ENCODE measurements around the gene ANKRD49. TPM values are rescaled to one million over a fixed set of nuclear protein-coding genes. Genes with fewer than 3 reads are reported as not detected.

ANKRD49 gene
- total and polyA plus RNA-seq, 2 donors from 2014 or later = 12.7 to 17.1 TPM

DNA sequence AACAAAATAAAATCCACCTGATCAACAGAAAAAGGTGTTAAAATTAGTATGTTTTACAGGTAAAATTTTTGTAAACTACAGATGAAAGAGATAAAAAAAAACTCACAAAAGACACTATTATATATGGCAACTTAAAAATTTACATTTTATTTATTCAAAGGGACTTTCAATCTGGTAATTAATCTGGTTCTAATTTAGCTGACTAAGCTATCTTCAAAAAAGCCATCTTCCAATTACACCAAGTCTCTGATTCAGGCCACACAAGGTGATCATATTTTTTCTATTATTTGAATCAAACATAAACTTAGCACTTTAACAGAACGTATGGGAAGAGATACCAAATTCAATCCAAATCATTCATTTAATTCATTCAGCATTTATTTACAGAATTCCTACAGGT lies 7.7 kb upstream of the ANKRD49 start:
- TF ChIP-seq, protein P1, sequence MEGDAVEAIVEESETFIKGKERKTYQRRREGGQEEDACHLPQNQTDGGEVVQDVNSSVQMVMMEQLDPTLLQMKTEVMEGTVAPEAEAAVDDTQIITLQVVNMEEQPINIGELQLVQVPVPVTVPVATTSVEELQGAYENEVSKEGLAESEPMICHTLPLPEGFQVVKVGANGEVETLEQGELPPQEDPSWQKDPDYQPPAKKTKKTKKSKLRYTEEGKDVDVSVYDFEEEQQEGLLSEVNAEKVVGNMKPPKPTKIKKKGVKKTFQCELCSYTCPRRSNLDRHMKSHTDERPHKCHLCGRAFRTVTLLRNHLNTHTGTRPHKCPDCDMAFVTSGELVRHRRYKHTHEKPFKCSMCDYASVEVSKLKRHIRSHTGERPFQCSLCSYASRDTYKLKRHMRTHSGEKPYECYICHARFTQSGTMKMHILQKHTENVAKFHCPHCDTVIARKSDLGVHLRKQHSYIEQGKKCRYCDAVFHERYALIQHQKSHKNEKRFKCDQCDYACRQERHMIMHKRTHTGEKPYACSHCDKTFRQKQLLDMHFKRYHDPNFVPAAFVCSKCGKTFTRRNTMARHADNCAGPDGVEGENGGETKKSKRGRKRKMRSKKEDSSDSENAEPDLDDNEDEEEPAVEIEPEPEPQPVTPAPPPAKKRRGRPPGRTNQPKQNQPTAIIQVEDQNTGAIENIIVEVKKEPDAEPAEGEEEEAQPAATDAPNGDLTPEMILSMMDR (IDR thresholded peaks at IDR 0.05; ENCODE audit: borderline replicate concordance, extremely low read depth, insufficient read depth) = no peak
- no peak overlapping the region for H3K9ac ChIP-seq (ENCODE audit: low read length in 3 of 3)
- intact Hi-C loops (cut with DNase I) = no loop called here
- no peaks in the 10 kb centered on the region for H3K4me1 ChIP-seq (ENCODE audit: control insufficient read depth in 2 of 3, insufficient read depth in 2 of 3, low read depth in 1 of 3, low read length in 3 of 3)
- FAIRE-seq (no peak), DNase-seq (no peak)
- H3K27ac ChIP-seq (ENCODE audit: low read depth in 2 of 2, low read length in 2 of 2) = no peak overlapping the region
- peaks cover 5 to 8% (median 6%) of the 10 kb centered on the region in 3 donors for H3K36me3 ChIP-seq (ENCODE audit: control insufficient read depth in 2 of 3, insufficient read depth in 3 of 3, low read length in 3 of 3)
- no peaks in the 10 kb centered on the region for H3K27me3 ChIP-seq (ENCODE audit: control insufficient read depth, insufficient read depth, low read length)
- H3K4me3 ChIP-seq (ENCODE audit: low read length in 3 of 3) = no peak overlapping the region
- H3K9me3 ChIP-seq (ENCODE audit: control insufficient read depth in 2 of 3, insufficient read depth in 1 of 3, low read length in 3 of 3) = no peaks in the 10 kb centered on the region

DNA sequence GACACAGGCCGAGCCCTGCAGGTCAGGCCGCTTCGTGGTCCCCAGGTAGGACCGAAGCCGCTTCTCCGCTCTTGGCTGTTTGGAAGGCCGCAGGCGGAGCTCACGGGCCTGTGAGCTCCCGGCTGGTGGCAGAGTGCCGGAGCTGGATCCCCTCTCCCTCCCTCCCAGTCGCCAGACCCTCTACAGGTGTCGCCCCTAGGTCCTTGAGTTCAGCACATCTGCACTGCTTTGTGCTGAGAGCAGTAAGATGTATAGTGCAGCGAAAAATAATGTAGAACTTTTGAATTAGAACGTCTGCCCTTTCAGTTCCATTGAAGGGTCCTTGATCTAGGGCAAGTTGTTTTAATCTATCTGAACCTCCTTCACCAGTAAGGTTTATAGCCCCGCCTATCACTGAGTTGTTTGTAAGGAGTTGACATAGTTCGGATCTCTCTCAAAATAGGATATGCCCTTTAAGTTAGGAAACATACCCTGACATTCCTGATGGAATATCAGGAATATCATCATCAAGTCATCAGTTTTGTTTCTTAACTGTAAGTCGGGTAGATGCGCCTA lies 419 bp downstream of the ANKRD49 start:
- Histone ChIP-seq H3K9ac (ENCODE audit: low read length in 3 of 3) (peak overlapping the region; percentile 37 to 88 (median 68)), H3K27me3 (ENCODE audit: control insufficient read depth, insufficient read depth, low read length) (no peaks in the 10 kb centered on the region), H3K36me3 (ENCODE audit: control insufficient read depth in 2 of 3, insufficient read depth in 3 of 3, low read length in 3 of 3) (peaks cover 2 to 14% (median 5%) of the 10 kb centered on the region in 3 donors), H3K9me3 (ENCODE audit: control insufficient read depth in 2 of 3, insufficient read depth in 1 of 3, low read length in 3 of 3) (no peaks in the 10 kb centered on the region), H3K4me3 (ENCODE audit: low read length in 3 of 3) (peak overlapping the region; percentile 73 to 96 (median 92)), H3K27ac (ENCODE audit: low read depth in 2 of 2, low read length in 2 of 2) (peak overlapping the region in 1 of 2 donors; percentile 47), H3K4me1 (ENCODE audit: control insufficient read depth in 2 of 3, insufficient read depth in 2 of 3, low read depth in 1 of 3, low read length in 3 of 3) (peaks cover 0 to 4% (median 3%) of the 10 kb centered on the region in 3 donors)
- intact Hi-C loops (cut with DNase I) = no loop called here
- DNase-seq = no peak
- TF ChIP-seq, protein P1 (IDR thresholded peaks at IDR 0.05; ENCODE audit: borderline replicate concordance, extremely low read depth, insufficient read depth) = no peak
- no peak for FAIRE-seq

GRCh38 chr11:94500181-94500580 lies 6.4 kb downstream of the ANKRD49 start:
- TF ChIP-seq, protein P1 (IDR thresholded peaks at IDR 0.05; ENCODE audit: borderline replicate concordance, extremely low read depth, insufficient read depth) = no peak
- Histone ChIP-seq H3K36me3 (ENCODE audit: control insufficient read depth in 2 of 3, insufficient read depth in 3 of 3, low read length in 3 of 3) (peaks cover 4 to 19% (median 16%) of the 10 kb centered on the region in 3 donors), H3K9ac (ENCODE audit: low read length in 3 of 3) (no peak overlapping the region), H3K4me3 (ENCODE audit: low read length in 3 of 3) (no peak overlapping the region), H3K9me3 (ENCODE audit: control insufficient read depth in 2 of 3, insufficient read depth in 1 of 3, low read length in 3 of 3) (no peaks in the 10 kb centered on the region), H3K27me3 (ENCODE audit: control insufficient read depth, insufficient read depth, low read length) (no peaks in the 10 kb centered on the region), H3K4me1 (ENCODE audit: control insufficient read depth in 2 of 3, insufficient read depth in 2 of 3, low read depth in 1 of 3, low read length in 3 of 3) (no peaks in the 10 kb centered on the region), H3K27ac (ENCODE audit: low read depth in 2 of 2, low read length in 2 of 2) (no peak overlapping the region)
- FAIRE-seq = no peak
- intact Hi-C loops (cut with DNase I) = no loop called here
- no peak for DNase-seq

DNA sequence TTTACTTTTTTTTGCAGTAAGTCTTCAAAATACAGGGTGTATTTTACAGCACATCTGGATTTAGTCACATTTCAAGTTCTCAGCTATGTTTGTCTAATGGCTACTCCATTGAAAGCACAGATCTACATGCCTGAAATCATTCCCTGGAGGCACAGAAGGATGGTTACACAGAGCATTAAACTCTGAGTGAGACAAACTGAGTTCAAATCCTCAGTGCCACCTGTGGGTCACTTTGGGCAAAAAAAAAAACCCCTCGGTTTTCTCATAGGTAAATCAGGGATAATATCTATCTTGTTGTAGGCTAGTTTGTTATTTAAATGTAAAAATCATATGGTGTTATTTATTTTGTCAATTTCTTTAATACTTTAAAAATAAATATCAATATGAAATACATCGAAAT lies 7.7 kb downstream of the ANKRD49 start:
- Histone ChIP-seq H3K4me1 (ENCODE audit: control insufficient read depth in 2 of 3, insufficient read depth in 2 of 3, low read depth in 1 of 3, low read length in 3 of 3) (no peaks in the 10 kb centered on the region), H3K9me3 (ENCODE audit: control insufficient read depth in 2 of 3, insufficient read depth in 1 of 3, low read length in 3 of 3) (no peaks in the 10 kb centered on the region), H3K27ac (ENCODE audit: low read depth in 2 of 2, low read length in 2 of 2) (no peak overlapping the region), H3K9ac (ENCODE audit: low read length in 3 of 3) (no peak overlapping the region), H3K36me3 (ENCODE audit: control insufficient read depth in 2 of 3, insufficient read depth in 3 of 3, low read length in 3 of 3) (peaks cover 4 to 19% (median 14%) of the 10 kb centered on the region in 3 donors), H3K27me3 (ENCODE audit: control insufficient read depth, insufficient read depth, low read length) (no peaks in the 10 kb centered on the region), H3K4me3 (ENCODE audit: low read length in 3 of 3) (no peak overlapping the region)
- TF ChIP-seq, protein P1 (IDR thresholded peaks at IDR 0.05; ENCODE audit: borderline replicate concordance, extremely low read depth, insufficient read depth) = no peak
- FAIRE-seq = peak; percentile 67
- no peak for DNase-seq
- intact Hi-C loops (cut with DNase I) = no loop called here

All from kidney (tissue), 14 donors.